ENCODE results near the gene HUNK.

DNA sequence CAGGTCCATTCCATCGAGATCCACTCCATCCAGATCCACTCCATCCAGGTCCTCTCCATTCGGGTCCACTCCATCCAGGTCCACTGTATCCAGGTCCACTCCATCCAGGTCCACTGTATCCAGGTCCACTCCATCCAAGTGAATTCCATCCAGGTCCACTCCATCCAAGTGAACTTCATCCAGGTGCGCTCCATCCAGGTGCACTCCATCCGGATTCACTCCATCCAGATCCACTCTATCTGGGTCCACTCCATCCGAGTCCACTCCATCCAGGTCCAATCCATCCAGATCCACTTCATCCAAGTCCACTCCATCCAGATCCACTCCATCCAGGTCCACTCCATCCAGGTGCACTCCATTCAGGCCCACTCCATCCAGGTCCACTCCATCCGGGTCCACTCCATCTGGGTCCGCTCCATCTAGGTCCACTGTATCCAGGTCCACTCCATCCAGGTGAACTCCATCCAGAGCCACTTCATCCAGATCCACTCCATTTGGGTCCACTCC is 157.4 kb downstream of the HUNK start:
- TF ChIP-seq, protein P1, sequence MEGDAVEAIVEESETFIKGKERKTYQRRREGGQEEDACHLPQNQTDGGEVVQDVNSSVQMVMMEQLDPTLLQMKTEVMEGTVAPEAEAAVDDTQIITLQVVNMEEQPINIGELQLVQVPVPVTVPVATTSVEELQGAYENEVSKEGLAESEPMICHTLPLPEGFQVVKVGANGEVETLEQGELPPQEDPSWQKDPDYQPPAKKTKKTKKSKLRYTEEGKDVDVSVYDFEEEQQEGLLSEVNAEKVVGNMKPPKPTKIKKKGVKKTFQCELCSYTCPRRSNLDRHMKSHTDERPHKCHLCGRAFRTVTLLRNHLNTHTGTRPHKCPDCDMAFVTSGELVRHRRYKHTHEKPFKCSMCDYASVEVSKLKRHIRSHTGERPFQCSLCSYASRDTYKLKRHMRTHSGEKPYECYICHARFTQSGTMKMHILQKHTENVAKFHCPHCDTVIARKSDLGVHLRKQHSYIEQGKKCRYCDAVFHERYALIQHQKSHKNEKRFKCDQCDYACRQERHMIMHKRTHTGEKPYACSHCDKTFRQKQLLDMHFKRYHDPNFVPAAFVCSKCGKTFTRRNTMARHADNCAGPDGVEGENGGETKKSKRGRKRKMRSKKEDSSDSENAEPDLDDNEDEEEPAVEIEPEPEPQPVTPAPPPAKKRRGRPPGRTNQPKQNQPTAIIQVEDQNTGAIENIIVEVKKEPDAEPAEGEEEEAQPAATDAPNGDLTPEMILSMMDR (conservative IDR thresholded peaks at IDR 0.05) = no peak
- TF ChIP-seq EZH2 (IDR thresholded peaks at IDR 0.05; ENCODE audit: low read depth) = no peak

Data from PC-9 (cell line).